Endothelial cell of umbilical vein (primary cell): ENCODE results near the gene CHRND. TPM values are rescaled to one million over a fixed set of nuclear protein-coding genes. Genes with fewer than 3 reads are reported as not detected.

Source experiments
- BruUV-seq: library from RNA; stranded (reverse); fragments of 400-500 nt; replicated peaks from 2 replicates; lab custom pipeline; 2021; lab: Mats Ljungman, UMichigan
- CTCF ChIA-PET: fragments of 300-600, 350-600 bp; sonication (Branson Sonifier 250); formaldehyde crosslinking; loops from one replicate; lab custom pipeline; 2021; ENCODE audit warnings: antibody characterized with exemption, inconsistent platforms; lab: Charles Lee
- POLR2A ChIA-PET: fragments of 300-600, 350-600 bp; sonication (Branson Sonifier 250); formaldehyde crosslinking; loops from one replicate; lab custom pipeline; 2021; ENCODE audit warnings: antibody characterized with exemption, inconsistent platforms; lab: Charles Lee
- DNase-seq: peaks from one replicate; pipeline ENCODE4 v3.0.0-alpha.2; 2011; ENCODE audit warnings: low read depth, low spot score
- FAIRE-seq: peaks from 2 replicates; lab custom pipeline; 2011; peaks lifted over from hg19 to GRCh38; lab: Jason Lieb, UNC
- H2AFZ ChIP-seq: 2 replicates; pipeline ENCODE4 v1.6.0; 2012; ENCODE audit warnings: low read depth, low read length, control low read depth, inconsistent platforms
- H3K27ac ChIP-seq: 2 replicates; pipeline ENCODE4 v1.5.1; 2011; ENCODE audit warnings: low read depth, mild to moderate bottlenecking, control low read depth, low read length, moderate library complexity; ENCODE audit not compliant: insufficient read depth
- H3K27me3 ChIP-seq, 2 experiments: 2 replicates each; pipeline versions ENCODE4 v1.6.0 to v1.6.1; 2011; ENCODE audit warnings: low read length in 2 of 2, mixed read lengths in 1 of 2; ENCODE audit not compliant: control insufficient read depth in 2 of 2, insufficient read depth in 2 of 2
- H3K36me3 ChIP-seq, 2 experiments: 2 replicates in 1 of 2; 3 replicates in 1 of 2; pipeline ENCODE4 v1.5.1; 2011; ENCODE audit warnings: low read length in 2 of 2, mild to moderate bottlenecking in 1 of 2, moderate library complexity in 1 of 2; ENCODE audit not compliant: control insufficient read depth in 2 of 2, insufficient read depth in 2 of 2; ENCODE audit errors: extremely low read depth in 1 of 2
- H3K4me1 ChIP-seq: 3 replicates; pipeline ENCODE4 v1.5.1; 2011; ENCODE audit warnings: mild to moderate bottlenecking, low read length; ENCODE audit not compliant: control insufficient read depth, insufficient read depth; ENCODE audit errors: extremely low read depth
- H3K4me2 ChIP-seq: 2 replicates; pipeline ENCODE4 v1.6.1; 2011; ENCODE audit warnings: low read length, control low read depth, mixed read lengths; ENCODE audit not compliant: insufficient read depth
- H3K4me3 ChIP-seq, 3 experiments: fragments of 200-600 bp in 1 of 3; sonication (generic), shearing (Covaris generic) in 1 of 3; replicated peaks in 1 of 3; 2 replicates each; pipeline ENCODE4 v1.5.1; 2011 to 2016; ENCODE audit warnings: control low read depth in 3 of 3, low read length in 3 of 3, mild to moderate bottlenecking in 2 of 3, inconsistent platforms in 1 of 3, low read depth in 1 of 3, moderate library complexity in 1 of 3; ENCODE audit not compliant: insufficient read depth in 1 of 3
- H3K79me2 ChIP-seq: 2 replicates; pipeline ENCODE4 v1.6.0; 2012; ENCODE audit warnings: low read length, inconsistent platforms; ENCODE audit not compliant: control insufficient read depth, insufficient read depth
- H3K9ac ChIP-seq: replicated peaks from 2 replicates; pipeline ENCODE3; 2011; ENCODE audit warnings: low read length, control low read depth; ENCODE audit not compliant: insufficient read depth; ENCODE audit errors: extremely low read depth
- H3K9me1 ChIP-seq: replicated peaks from 3 replicates; pipeline ENCODE4 v1.6.0; 2011; ENCODE audit warnings: mild to moderate bottlenecking, low read length; ENCODE audit not compliant: control insufficient read depth, insufficient read depth; ENCODE audit errors: extremely low read depth
- H3K9me3 ChIP-seq: replicated peaks from 2 replicates; pipeline ENCODE4 v1.5.1; 2012; ENCODE audit warnings: low read length, inconsistent platforms; ENCODE audit not compliant: control insufficient read depth, insufficient read depth
- H4K20me1 ChIP-seq: replicated peaks from 2 replicates; pipeline ENCODE3; 2011; ENCODE audit warnings: mild to moderate bottlenecking, low read length; ENCODE audit not compliant: control insufficient read depth, insufficient read depth; ENCODE audit errors: extremely low read depth
- EZH2 ChIP-seq: IDR thresholded peaks from 2 replicates; pipeline ENCODE4 v1.6.1; 2012; ENCODE audit warnings: borderline replicate concordance, low read depth, mild to moderate bottlenecking, moderate library complexity, low read length, inconsistent platforms; ENCODE audit not compliant: severe bottlenecking
- FOS ChIP-seq: IDR thresholded peaks from 2 replicates; pipeline ENCODE4 v1.6.1; 2011; ENCODE audit warnings: mild to moderate bottlenecking, low read length, moderate library complexity, borderline replicate concordance; ENCODE audit not compliant: insufficient read depth
- GATA2 ChIP-seq: IDR thresholded peaks from 2 replicates; pipeline ENCODE4 v1.7.0; 2011; ENCODE audit warnings: low read depth, mild to moderate bottlenecking, moderate library complexity, mixed read lengths, low read length; ENCODE audit not compliant: insufficient read length, insufficient read depth
- JUN ChIP-seq: IDR thresholded peaks from 2 replicates; pipeline ENCODE4 v1.6.1; 2011; ENCODE audit warnings: borderline replicate concordance, low read depth; ENCODE audit not compliant: insufficient read length, insufficient read depth
- MYC ChIP-seq: IDR thresholded peaks from one replicate; pipeline ENCODE4 v1.6.1; 2011; ENCODE audit warnings: mild to moderate bottlenecking, low read depth, low read length
- POLR2A ChIP-seq: IDR thresholded peaks from 2 replicates; pipeline ENCODE4 v1.6.1; 2012; ENCODE audit warnings: low read depth, mild to moderate bottlenecking, control low read depth, low read length
- POLR2AphosphoS5 ChIP-seq: IDR thresholded peaks from 2 replicates; pipeline ENCODE4 v1.6.1; 2012; ENCODE audit warnings: low read depth, mild to moderate bottlenecking, control low read depth, low read length, moderate library complexity; ENCODE audit not compliant: insufficient read depth
- dilution Hi-C: fragments of 300-500 bp; cut with MboI; formaldehyde crosslinking; loops from one replicate; pipeline ENCODE4 v1.15.0; 2019; ENCODE audit warnings: low sequenced_read_pairs; ENCODE audit not compliant: extremely low pct_ligation_motif_present
- intact Hi-C: fragments of 100-400 bp; cut with micrococcal nuclease; formaldehyde crosslinking; loops from one replicate; pipeline ENCODE4 v1.10.0; 2022
- polyA plus RNA-seq, 4 experiments: library from polyadenylated mRNA; depleted of rRNA in 3 of 4; stranded (reverse) in 3 of 4; unstranded in 1 of 4; fragments of >200 nt; gene quantifications; 2 replicates each; pipeline versions ENCODE4 v1.2.1 to v1.2.3, GENCODE V29; 2011 to 2012; ENCODE audit warnings: missing spikeins in 1 of 4
- total RNA-seq: library from RNA; stranded (reverse); gene quantifications from 2 replicates; pipeline ENCODE4 v1.2.3, GENCODE V29; 2021
- TF ChIP-seq, protein P1 (sequence below), 2 donors: IDR thresholded peaks; 1 replicate in 1 of 2; 2 replicates in 1 of 2; pipeline ENCODE4 v1.5.1; 2011; ENCODE audit warnings: low read length in 2 of 2, mild to moderate bottlenecking in 2 of 2, moderate library complexity in 2 of 2, control low read depth in 1 of 2, inconsistent platforms in 1 of 2, low read depth in 1 of 2; ENCODE audit not compliant: insufficient read depth in 1 of 2; ENCODE audit errors: extremely low read depth in 1 of 2
- TF ChIP-seq, protein P2 (sequence below): IDR thresholded peaks from 2 replicates; pipeline ENCODE4 v1.6.1; 2011; ENCODE audit not compliant: insufficient read depth, insufficient read length

Gene CHRND
- total and polyA plus RNA-seq, 2 donors (not counting 3 experiments of a cell fraction or from before 2014, with no cell fraction given) = not detected

DNA sequence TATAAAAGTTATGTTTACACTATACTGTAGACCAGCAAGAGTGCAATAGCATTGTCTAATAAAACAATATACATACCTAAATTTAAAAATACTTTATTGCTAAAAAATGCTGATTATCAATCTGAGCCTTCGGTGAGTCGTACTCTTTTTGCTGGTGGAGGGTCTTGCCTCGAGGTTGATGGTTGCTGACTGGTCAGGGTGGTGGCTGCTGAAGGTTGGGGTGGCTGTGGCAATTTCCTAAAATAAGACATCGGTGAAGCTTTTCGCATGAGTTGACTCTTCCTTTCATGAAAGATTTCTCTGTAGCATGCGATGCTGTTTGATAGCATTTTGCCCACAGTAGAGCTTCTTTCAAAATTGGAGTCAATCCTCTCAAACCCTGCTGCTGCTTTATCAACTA, 22.0 kb downstream of the CHRND start:
- TF ChIP-seq POLR2AphosphoS5 = no peak
- TF ChIP-seq, protein P1, sequence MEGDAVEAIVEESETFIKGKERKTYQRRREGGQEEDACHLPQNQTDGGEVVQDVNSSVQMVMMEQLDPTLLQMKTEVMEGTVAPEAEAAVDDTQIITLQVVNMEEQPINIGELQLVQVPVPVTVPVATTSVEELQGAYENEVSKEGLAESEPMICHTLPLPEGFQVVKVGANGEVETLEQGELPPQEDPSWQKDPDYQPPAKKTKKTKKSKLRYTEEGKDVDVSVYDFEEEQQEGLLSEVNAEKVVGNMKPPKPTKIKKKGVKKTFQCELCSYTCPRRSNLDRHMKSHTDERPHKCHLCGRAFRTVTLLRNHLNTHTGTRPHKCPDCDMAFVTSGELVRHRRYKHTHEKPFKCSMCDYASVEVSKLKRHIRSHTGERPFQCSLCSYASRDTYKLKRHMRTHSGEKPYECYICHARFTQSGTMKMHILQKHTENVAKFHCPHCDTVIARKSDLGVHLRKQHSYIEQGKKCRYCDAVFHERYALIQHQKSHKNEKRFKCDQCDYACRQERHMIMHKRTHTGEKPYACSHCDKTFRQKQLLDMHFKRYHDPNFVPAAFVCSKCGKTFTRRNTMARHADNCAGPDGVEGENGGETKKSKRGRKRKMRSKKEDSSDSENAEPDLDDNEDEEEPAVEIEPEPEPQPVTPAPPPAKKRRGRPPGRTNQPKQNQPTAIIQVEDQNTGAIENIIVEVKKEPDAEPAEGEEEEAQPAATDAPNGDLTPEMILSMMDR (IDR thresholded peaks at IDR 0.05; ENCODE audit: extremely low read depth in 1 of 2, insufficient read depth in 1 of 2, low read depth in 1 of 2, low read length in 2 of 2) = no peak
- no peak for TF ChIP-seq GATA2
- no peak for TF ChIP-seq FOS
- TF ChIP-seq POLR2A = no peak
- no peak for TF ChIP-seq EZH2
- TF ChIP-seq, protein P2, sequence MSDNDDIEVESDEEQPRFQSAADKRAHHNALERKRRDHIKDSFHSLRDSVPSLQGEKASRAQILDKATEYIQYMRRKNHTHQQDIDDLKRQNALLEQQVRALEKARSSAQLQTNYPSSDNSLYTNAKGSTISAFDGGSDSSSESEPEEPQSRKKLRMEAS = no peak
- TF ChIP-seq MYC = no peak
- TF ChIP-seq JUN = no peak
- Histone ChIP-seq H3K4me3 (no peak overlapping the region), H2AFZ (no peak overlapping the region), H3K79me2 (peaks cover 27% of the 10 kb centered on the region), H3K36me3 (no peaks in the 10 kb centered on the region), H3K9me3 (no peaks in the 10 kb centered on the region), H3K9me1 (no peaks in the 10 kb centered on the region), H3K9ac (no peak overlapping the region), H4K20me1 (no peaks in the 10 kb centered on the region), H3K27ac (no peak overlapping the region), H3K27me3 (no peaks in the 10 kb centered on the region), H3K4me1 (peaks cover 6% of the 10 kb centered on the region), H3K4me2 (no peak overlapping the region)
- BruUV-seq = no TSS peak
- POLR2A ChIA-PET = no interaction called here
- CTCF ChIA-PET = no interaction called here
- dilution Hi-C loops = no loop called here
- DNase-seq = no peak
- FAIRE-seq = no peak
- intact Hi-C loops = no loop called here
